ENCODE measurements around the gene TMEM86B. TPM values are rescaled to one million over a fixed set of nuclear protein-coding genes. Genes with fewer than 3 reads are reported as not detected.

TMEM86B gene
- total and polyA plus RNA-seq, 2 experiments from 2014 or later, result 1.1 to 3.2 TPM

- no peak for TF ChIP-seq REST (IDR thresholded peaks at IDR 0.05; ENCODE audit: unreplicated experiment)
- TF ChIP-seq CREB1 (CRISPR knock-in tag; IDR thresholded peaks at IDR 0.05; ENCODE audit: low read depth), result no peak
- no peak for TF ChIP-seq EZH2 (IDR thresholded peaks at IDR 0.05; ENCODE audit: low read depth, unreplicated experiment)
- TF ChIP-seq NANOG (IDR thresholded peaks at IDR 0.05; ENCODE audit: borderline replicate concordance), result no peak
- no peak for TF ChIP-seq ETS1 (IDR thresholded peaks at IDR 0.05)
- no peak for TF ChIP-seq ZNF331 (CRISPR knock-in tag; IDR thresholded peaks at IDR 0.05; ENCODE audit: low read depth)
These were observed 42.5 kb downstream of the TMEM86B start (continued) for GRCh38 chr19:55186080-55186479.

GRCh38 chr19:55181740-55182139 is 46.8 kb downstream of the TMEM86B start:
- Histone ChIP-seq H3K9me2 (ENCODE audit: insufficient read depth) (no peaks in the 10 kb centered on the region), H2AFZ (no peak overlapping the region), H3K4me2 (no peak overlapping the region), H3K4me1 (ENCODE audit: insufficient read depth) (peaks cover 3% of the 10 kb centered on the region; the same call in 1 of the 2 replicates), H3K27me3 (ENCODE audit: insufficient read depth) (peaks cover 38% of the 10 kb centered on the region), H3F3A (replicated peaks; ENCODE audit: low read depth) (0 out of 2 replicates have a peak, but pooled peaks cover 3% of the 10 kb centered on the region), H4K20me1 (replicated peaks; ENCODE audit: insufficient read depth) (no peaks in the 10 kb centered on the region), H3K79me2 (replicated peaks; ENCODE audit: insufficient read depth) (no peaks in the 10 kb centered on the region), H3K36me3 (ENCODE audit: insufficient read depth) (no peaks in the 10 kb centered on the region), H3K4me3 (no peak overlapping the region), H3K27ac (ENCODE audit: low read depth) (no peak overlapping the region)
- Mint-ChIP-seq H3K27ac (no peak overlapping the region), H3K4me1 (peaks cover 15% of the 10 kb centered on the region), H3K27me3 (ENCODE audit: insufficient read depth, low read depth, poor library complexity) (peaks cover 44% of the 10 kb centered on the region), H3K9me3 (peaks cover 6% of the 10 kb centered on the region; the same call in 2 of the 3 replicates), H3K36me3 (ENCODE audit: low read depth) (no peaks in the 10 kb centered on the region), H3K4me3 (no peak overlapping the region)
- TF ChIP-seq POLR2AphosphoS5 (IDR thresholded peaks at IDR 0.05; ENCODE audit: low read depth), result no peak
- TF ChIP-seq REST (IDR thresholded peaks at IDR 0.05; ENCODE audit: unreplicated experiment), result no peak
- DNase-seq (ENCODE audit: low spot score) (no peak), ATAC-seq (no peak)

Measured in GM23338 (cell line).